NCI-H2029 treated with DMSO at 0.1 percent for 48 hours (cell line): ENCODE measurements around the gene NOXA1.
"Not testable (repeated sequence)": the region's sequence is repeated elsewhere in the genome, so short reads cannot be mapped to it uniquely, and the experiment has no call there.

Experiments
- DNase-seq: peaks from one replicate; lab custom pipeline; 2025; lab: John Stamatoyannopoulos, UW

NOXA1 gene

DNA sequence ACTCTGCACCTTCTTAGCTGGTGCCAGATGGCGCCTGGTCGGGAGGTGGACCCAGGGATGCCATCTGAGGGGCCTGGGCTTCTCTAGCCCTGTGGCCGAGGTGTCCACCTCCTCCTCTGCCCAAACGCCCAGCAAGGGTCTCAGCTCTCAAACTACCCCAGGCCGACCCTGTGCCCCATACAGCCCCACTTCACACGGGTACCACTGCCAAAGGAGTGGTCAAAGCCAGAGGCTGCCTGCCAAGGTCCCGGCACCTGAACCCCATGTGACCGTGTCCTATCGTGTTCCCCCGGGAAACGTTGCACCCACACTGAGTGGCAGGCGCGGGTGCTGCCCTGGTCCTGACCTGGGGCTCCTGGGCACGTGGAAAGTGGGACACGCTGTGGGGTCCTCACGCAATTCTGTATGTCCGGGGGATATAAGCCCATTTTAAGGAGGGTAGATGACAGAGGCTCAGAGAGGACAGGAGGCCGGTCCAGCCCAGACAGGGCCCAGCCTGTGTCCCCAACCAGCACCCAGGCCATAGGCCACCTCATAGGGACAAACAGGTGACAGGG lies 16.0 kb downstream of the NOXA1 start:
- no peak for DNase-seq

DNA sequence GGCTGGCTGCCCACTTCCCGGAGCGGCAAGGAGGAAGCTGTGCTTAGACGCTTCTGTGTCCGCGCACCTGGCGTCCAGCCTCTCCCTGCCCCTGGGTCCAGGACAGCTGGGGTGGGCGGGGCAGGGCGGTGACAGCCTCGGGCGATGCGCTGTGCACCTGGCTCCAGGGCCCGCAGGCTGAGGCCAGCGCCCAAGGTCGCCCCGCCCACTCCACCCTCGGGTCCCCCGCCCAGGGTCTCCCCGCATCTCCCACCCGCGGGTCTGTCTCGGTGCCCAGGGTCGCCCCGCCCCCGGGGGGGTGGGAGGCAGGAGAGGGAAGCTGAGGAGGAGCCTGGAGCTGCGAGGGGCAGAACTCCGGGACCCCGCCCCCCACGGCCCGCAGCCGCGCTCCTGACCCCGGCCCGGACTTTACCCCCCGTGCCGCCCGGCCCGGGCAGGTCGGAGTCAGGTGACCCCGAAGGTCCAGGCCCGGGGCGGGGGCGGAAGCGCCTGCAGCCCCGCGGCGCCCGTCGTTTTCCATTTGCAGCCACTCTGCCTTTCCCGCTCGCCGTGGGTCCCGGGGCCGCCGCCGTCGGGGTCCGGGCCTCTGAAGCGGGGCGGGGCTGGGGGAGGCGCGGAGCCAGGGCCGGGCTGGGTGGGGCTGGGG lies 18.2 kb downstream of the NOXA1 start, which contains the start of gene ENTPD8:
Gene ENTPD8 (minus strand): TSS at position 69 of the 646 bp plus-strand sequence. CDS start 3,072 bp downstream, outside the sequence.
- DNase-seq = no peak

DNA sequence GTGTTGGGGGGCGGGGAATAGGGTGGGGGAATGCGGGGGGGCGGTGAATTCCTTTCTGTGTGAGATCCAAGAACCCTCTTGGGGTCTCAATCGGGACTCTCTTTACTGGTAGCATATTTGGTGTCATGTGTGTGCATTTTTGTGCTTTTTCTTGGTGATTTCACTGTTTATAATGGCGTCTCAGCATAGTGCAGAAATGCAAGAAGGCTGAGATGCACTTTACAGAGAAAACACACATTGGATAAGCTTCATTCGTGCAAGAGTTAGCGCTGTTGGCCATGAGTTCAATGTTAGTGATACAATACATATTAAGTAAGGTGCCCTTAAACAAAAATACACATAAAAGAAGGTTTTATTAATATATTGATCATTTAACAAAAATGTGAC lies 18.7 kb downstream of the NOXA1 start:
- no peak for DNase-seq

DNA sequence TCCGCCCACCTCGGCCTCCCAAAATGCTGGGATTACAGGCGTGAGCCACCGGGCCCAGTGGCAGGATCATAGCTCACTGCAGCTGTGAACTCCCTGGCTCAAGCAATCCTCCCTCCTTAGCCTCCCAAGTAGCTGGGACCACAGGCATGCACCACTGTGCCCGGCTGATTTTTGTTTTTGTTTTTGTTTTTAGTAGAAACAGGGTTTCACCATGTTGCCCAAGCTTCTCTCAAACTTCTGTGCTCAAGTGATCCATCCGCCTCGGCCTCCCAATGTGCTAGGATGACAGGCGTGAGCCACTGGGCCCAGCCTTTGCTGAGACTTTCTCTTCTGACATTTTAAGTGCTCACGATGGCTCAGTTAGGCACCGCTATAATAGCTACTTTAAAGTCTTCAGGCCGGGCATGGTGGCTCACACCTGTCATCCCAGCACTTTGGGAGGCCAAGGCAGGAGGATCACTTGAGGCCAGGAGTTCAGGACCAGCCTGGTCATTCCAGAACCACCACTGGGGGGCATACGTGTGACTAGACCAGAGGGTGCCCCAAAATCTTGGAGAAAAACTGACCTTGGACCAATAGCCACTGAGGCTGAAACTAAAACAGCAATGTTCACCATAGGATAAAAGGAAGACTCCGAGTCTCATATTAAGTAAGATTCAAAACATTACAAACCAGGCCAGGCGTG lies 21.1 kb downstream of the NOXA1 start:
- DNase-seq = no peak

DNA sequence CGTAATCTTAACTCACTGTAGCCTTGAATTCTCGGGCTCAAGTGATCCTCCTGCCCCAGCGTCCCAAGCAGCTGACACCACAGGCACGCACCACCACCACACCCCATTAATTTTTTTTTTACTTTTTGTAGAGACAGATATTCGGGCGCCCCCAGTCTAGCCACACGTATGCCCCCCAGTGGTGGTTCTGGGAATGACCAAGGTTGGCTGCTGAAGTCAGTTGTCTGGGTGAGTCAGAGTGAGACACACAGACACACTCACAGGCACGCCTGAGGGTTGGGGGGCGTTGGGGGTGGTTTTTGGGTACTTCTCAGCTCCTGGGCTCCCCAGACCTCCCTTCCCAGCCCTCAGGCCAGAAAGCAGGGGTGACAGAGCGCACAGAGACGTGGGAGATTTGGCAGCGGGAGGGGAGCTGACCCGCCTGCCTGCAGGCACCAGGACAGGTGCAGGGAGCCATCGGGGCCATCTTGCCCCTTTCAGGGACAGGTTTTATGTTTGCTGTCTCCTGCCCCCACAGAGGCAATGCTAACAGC lies 22.1 kb downstream of the NOXA1 start:
- peak; percentile 21 for DNase-seq

DNA sequence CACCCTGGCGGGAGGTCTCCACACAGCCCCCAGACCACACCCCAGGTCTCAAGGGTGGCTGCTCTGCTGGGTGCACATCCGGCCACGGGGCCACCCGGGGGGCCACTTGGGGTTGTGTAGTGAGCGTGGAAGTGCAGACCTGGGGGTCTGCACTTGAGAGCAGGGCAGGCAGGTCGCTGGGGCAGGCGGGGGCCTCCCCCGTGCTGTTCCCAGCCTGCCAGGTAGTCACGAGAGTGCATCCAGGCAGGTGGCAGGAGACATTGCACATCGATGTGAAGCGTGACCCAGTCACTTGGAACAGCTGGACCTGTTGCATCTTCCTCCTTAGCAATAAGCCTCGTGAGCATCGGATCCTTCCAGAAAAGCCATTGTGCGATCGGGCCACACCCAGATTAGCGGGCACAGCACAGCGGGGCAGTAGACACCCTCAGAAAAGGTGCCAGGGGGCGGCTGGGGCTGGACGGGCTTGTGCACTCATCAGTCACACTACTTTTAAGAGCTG lies 22.8 kb downstream of the NOXA1 start:
- DNase-seq = no peak

DNA sequence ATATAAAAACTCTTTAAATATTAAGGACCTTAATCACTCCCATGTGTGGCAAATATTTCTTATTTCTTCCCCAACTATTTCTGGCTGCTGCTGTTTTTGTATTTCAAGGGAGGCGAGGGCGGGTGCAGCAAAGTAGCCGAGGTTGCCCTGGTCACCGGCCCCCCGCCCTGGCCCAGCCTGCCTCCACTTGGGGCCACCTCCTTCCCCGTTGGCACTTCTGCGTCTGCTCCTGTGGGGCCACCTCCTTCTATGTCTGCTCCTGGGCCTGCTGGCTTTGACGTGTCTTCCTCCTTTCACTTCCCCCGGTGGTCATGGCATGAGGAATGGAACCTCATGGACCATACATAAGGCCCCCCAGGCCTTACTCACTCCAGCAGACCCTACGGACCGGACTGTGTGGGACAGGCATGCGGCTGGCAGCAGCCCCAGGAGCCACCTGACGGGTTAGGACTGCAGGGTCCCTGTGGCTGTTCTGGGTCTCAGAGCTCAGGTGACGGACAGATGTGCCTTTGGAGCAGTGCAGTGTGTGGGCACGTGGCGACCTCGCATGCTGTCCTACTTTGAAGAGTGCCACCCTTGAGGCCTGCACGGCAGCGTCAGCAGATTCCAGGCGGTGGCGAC lies 23.8 kb downstream of the NOXA1 start:
- DNase-seq = no peak

DNA sequence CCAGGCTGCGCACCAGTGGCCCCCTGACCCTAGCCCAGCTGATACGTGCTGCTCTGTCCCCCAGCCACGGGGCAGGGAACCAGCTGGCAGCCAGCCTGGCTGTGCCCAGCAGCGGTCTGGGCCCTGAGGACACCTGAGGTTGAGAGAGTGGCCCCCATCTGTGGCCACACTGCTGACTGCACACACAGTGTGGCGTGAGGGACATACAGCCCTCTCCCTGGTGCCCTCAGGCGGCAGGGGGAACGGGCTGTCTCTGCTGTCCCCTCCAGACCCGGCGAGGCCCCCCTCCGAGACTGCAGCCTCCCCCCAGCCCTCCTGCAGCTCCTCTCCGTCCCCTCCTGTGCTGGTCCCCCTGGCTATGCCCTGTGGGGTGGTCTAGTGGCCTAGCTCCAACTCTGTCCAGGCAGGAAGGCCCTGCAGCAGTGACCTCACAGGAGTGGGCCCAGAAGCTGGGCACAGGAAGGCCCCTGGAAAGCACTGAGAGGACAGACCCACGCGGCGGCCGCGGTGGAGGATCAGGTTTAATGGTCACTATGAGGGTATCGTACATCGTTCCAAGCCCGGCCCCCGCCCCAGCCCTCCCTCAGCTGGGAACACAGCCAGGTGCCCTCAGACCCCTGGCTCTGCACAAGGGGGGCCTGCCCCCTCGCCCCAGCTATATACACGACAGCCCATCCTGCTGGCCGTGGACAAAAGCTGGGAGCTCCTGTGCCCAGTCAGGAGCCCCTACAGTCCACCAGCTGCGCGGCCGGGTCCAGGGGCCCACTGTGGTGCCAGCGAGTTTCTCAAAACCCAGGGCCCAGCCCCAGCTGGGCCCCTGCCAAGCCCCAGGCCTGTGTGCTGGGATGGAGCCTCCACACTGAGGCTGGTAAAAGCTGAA lies 24.8 kb downstream of the NOXA1 start:
- no peak for DNase-seq

DNA sequence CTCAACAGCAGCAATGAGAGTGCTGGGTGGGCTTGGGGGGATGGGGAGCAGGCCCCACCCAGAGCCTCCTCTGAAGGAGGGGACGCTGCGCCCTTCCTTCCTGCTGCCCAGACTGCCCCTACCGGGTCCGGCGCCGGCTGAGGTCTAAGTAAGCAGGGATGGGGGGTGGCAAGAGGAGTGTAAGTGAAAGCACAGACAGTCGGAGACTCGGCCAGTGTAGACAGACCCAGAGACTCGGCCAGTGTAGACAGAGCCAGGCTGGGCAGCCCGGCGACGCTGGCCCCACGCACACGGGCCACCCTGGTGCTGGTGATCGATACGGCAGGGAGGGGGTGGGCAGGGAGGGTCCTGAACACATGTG lies 25.4 kb downstream of the NOXA1 start:
- DNase-seq = no peak

DNA sequence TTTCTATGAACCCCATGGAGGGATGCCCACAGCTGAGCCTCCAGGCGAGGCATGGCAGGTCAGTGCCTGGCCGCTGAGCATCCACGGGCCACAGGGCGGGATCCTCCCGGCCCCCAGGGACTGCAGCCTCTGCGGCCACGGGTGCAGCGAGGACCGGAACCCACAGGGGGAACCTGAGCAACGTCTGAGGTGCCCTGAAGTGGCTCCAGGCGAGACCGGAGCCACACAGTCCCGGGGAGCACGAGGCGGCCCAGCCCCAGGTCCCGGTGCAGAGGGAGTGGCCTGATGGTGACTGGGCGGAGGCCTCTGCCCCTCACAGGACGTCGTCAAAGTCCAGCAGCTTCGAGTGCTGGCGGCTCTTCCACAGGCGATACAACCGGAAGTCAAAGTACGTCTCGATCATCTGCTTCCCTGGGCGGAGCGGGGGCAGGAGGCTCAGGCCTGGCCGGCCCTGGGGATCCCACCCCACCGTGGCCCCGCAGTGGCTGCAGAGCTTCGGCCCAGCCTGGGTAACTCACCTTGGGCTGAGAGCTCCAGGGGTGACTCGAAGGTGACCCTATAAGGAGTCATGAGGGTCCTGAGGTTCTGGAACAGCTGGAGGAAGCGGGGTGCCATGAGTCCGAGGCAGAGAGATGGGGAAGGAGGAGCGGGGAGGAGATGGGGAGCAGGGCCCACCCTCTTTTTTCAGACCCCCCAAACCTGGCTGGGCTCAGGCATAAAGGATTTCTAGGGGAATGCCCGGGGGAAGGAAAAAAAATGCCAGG lies 26.1 kb downstream of the NOXA1 start:
- DNase-seq = no peak

DNA sequence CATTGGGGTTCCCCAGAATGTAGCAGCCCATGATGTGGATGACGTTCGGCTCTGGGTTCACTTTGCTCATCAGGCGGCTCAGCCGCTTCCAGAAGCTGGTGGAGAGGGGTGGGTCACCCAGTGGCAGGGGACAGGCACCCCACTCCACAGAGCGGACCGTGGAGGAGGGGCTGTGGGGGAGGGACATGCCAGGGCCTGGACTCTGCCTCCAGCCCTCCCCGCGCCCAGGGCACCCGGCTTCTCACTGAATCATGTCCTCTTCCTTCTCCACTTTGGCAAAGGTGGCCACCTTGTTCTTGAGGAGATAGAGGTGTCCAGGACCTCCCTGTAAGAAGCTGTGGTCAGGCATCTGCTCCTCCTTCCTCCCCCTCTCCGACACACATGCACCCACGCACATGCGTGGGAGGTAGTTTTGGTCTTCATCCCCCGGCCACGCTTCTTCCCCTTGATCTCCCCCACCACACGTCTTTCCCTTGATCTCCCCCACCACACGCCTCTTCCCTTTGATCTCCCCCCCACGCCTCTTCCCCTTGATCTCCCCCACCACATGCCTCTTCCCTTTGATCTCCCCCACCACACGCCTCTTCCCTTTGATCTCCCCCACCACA lies 26.8 kb downstream of the NOXA1 start:
- no peak for DNase-seq

DNA sequence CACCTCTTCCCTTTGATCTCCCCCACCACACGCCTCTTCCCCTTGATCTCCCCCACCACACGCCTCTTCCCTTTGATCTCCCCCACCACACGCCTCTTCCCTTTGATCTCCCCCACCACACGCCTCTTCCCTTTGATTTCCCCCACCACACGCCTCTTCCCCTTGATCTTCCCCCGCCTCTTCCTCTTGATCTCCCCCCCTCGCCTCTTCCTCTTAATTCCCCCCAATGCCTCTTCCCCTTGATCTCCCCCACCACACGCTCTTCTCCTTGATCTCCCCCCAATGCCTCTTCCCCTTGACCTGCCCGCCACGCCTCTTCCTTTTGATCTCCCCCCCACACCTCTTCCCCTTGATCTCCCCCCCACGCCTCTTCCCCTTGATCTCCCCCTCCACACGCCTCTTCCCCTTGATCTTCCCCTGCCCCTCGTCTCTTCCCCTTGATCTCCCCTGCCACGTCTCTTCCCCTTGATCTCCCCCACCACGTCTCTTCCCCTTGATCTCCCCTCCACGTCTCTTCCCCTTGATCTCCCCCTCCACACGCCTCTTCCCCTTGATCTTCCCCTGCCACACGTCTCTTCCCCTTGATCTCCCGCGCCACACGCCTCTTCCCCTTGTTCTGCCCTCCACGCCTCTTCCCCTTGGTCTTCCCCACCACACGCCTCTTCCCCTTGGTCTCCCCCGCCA lies 27.5 kb downstream of the NOXA1 start:
- DNase-seq = not testable (repeated sequence)

DNA sequence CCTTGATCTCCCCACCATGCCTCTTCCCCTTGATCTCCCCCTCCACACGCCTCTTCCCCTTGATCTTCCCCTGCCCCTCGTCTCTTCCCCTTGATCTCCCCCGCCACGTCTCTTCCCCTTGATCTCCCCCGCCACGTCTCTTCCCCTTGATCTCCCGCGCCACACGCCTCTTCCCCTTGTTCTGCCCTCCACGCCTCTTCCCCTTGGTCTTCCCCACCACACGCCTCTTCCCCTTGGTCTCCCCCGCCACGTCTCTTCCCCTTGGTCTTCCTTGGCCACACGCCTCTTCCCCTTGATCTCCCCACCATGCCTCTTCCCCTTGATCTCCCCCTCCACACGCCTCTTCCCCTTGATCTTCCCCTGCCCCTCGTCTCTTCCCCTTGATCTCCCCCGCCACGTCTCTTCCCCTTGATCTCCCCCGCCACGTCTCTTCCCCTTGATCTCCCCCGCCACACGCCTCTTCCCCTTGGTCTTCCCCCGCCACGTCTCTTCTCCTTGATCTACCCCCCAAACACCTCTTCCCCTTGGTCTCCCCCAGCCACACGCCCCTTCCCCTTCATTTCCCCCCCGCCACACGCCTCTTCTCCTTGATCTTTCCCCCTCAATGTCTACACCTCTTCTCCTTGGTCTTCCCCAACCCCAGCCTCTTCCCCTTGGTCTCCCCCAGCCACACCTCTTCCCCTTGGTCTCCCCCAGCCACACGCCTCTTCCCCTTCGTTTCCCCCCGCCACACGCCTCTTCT lies 28.2 kb downstream of the NOXA1 start:
- DNase-seq = not testable (repeated sequence)

DNA sequence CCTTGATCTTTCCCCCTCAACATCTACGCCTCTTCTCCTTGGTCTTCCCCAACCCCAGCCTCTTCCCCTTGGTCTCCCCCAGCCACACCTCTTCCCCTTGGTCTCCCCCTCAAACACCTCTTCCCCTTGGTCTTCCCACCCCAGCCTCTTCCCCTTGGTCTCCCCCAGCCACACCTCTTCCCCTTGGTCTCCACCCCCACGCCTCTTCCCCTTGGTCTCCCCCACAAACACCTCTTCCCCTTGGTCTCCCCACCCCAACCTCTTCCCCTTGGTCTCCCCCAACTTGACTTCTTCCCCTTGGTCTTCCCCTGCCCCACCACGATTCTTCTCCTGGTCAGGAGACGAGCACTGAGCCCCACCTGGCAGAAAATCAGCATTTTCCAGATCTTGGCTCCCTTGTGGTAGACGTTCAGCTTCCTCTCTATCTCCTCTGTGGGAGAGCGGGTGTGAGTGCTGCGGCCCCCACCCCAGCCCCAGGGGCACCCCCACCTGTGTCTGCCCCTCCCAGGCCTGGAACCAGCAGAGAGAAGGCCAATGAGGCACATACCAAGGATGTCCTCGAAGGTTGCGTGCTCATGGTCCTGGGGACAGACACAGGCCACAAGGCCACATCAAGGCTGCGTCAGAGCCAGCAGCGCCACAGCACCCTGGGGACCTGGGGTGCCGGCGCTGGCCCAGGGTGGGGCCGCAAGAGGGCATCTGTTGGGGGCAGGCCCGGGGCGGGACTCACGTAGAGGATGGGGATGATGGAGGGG lies 29.0 kb downstream of the NOXA1 start:
- no peak for DNase-seq

DNA sequence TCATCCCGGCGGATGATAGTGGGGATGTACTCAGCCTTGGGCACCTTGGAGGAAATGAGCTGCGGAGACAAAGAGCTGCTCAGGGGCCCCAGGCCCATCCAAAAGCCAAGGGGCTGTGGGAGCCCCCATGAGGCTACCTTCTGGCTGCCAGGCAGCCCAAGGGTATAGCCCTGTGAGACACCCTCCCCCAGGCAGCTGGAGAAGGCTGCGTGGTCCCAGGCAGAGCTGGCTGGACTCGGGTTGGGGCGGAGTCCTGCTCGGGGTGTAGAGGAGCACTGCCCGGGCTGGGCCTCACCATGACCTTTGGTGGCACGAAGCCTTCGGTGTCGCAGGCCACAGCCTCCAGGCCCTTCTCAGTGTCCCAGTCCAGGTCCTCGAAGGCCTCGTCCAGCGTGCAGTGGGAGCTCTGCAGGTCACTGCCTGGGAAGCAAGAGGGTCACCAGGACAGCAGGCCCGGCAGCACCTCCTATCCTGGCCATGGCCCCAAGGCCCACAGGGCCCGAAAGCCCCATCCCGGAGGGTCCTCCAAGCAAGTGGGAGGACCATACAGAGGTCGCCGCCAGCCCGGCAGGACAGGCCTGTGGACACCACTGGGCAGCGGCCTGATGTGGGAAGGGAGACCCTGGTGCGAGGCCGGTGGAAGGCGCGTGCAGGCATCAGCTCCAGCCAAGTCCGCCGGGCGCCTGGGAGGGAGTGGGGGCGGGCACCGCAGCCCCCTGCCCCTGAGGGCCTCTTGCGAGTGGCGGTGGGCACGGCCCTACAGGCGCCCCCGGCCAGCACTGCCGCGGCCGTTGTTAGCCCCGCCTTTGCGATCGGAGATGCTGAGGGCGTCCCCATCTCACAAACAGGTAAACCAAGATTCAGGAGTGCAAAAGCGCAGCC lies 29.8 kb downstream of the NOXA1 start:
- DNase-seq = no peak

DNA sequence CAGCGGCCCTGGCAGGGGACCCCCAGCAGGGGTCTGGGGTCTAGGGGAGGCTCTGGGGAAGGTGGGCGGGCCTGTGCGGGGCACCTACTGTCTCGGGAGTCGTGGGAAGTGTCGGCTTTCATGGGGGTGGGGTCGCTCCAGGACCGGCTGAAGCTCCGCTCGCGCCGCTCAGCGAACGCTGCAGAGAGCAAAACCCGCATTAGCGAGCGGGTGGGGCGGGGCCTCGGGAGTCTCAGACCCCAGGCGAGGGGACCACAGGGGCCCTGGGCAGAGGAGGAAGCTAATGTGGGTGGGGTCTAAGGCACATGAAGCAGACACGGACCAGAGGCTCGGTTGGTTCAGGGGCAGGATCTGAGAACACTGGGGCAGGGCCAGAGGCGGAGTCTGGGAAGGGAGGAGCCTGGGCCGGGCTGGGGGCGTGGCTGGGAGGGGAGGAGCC lies 30.5 kb downstream of the NOXA1 start:
- DNase-seq = peak; percentile 11

DNA sequence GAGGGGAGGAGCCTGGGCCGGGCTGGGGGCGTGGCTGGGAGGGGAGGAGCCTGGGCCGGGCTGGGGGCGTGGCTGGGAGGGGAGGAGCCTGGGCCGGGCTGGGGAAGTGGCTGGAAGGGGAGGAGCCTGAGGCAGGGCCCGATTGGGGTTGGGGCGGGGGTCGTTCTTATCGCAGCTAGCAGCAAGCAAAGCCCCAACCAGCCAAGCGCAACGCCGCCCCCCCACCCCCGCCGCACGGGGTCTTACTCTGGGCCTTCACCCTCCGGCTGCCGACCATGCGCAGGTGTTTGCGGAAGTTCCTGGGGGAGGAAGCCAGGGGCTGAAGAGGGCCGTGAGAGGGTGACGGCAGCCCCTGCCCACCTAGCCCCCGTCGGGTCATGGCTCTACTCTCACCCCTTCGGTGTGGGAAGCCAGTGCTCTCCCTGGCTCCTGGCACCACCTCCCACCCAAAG lies 31.0 kb downstream of the NOXA1 start:
- no peak for DNase-seq
